Muscle of leg (tissue), 11 donors: Measurements from ENCODE around the gene ALDH1A2. TPM values are rescaled to one million over a fixed set of nuclear protein-coding genes. Genes with fewer than 3 reads are reported as not detected.
A peak's percentile ranks its signal among the peaks of the same experiment; 100 is the strongest.
"Not testable (repeated sequence)": the region's sequence is repeated elsewhere in the genome, so short reads cannot be mapped to it uniquely, and the experiment has no call there.

Experiments
- DNase-seq: peaks from one replicate; pipeline ENCODE4 v3.0.0; 2013
- H3K27ac ChIP-seq: one replicate; pipeline ENCODE4 v1.5.1; 2013; ENCODE audit warnings: mild to moderate bottlenecking, low read length, control low read depth
- H3K27me3 ChIP-seq: one replicate; pipeline ENCODE4 v1.6.1; 2013; ENCODE audit warnings: low read length; ENCODE audit not compliant: control insufficient read depth, insufficient read depth
- H3K36me3 ChIP-seq: one replicate; pipeline ENCODE4 v1.6.1; 2013; ENCODE audit warnings: low read length; ENCODE audit not compliant: control insufficient read depth, insufficient read depth
- H3K4me1 ChIP-seq: one replicate; pipeline ENCODE4 v1.6.1; 2013; ENCODE audit warnings: low read length; ENCODE audit not compliant: control insufficient read depth, insufficient read depth
- H3K4me3 ChIP-seq: one replicate; pipeline ENCODE4 v1.5.1; 2013; ENCODE audit warnings: low read length, control low read depth
- H3K9me3 ChIP-seq: replicated peaks from 2 replicates; pipeline ENCODE4 v1.6.1; 2013; ENCODE audit warnings: low read depth, low read length; ENCODE audit not compliant: control insufficient read depth
- WGBS: methylation state at CpG from one replicate; pipeline ENCODE4 v1.1.5; 2013; ENCODE audit warnings: missing lambda C conversion rate; ENCODE audit not compliant: insufficient coverage; 5-methylcytosine and 5-hydroxymethylcytosine counted together
- polyA plus RNA-seq, 8 donors: library from polyadenylated mRNA; unstranded; fragments of 120-200 nt; gene quantifications; one replicate each; pipeline versions ENCODE4 v1.2.1 to v1.2.3, GENCODE V29; 2013; ENCODE audit warnings: inconsistent platforms in 1 of 8, low replicate concordance in 1 of 8; ENCODE audit not compliant: insufficient read length in 8 of 8, insufficient read depth in 1 of 8
- total RNA-seq: library from RNA; stranded (reverse); fragments of 120-200 nt; gene quantifications from one replicate; pipeline ENCODE4 v1.2.4, GENCODE V29; 2013

The ALDH1A2 gene
- total and polyA plus RNA-seq, 9 donors = 22.3 to 55.3 (median 35.9) TPM

GRCh38 chr15:58010983-58011382 is 54.5 kb downstream of the ALDH1A2 start:
- Histone ChIP-seq H3K36me3 (no peaks in the 10 kb centered on the region), H3K27me3 (no peaks in the 10 kb centered on the region), H3K4me3 (no peak overlapping the region), H3K9me3 (peaks cover 3% of the 10 kb centered on the region), H3K27ac (no peak overlapping the region), H3K4me1 (no peaks in the 10 kb centered on the region)
- DNase-seq = peak; percentile 70
- WGBS = no CpG with 5 or more reads among the region's 2 CpGs

DNA sequence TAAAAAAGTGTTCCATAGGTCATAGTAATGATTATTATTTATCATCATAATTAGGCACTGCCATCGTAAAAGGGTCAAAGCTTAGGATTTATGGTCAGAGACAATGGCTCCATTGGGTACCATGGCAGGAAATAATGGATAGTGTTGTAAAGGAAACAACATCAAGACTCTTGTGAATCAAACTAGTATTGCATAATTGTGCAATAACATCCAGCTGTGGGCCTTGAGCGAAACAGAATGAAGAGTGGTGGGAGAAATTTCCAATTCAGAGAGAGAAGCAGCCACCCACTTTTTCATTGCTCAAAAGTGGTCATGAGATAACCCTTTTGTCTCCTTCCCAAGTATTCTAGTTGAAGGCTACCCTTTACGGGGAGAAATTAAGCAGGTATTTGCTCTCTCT is 61.7 kb downstream of the ALDH1A2 start:
- H3K9me3 ChIP-seq = peaks cover 4% of the 10 kb centered on the region
- H3K4me3 ChIP-seq = no peak overlapping the region
- H3K36me3 ChIP-seq = no peaks in the 10 kb centered on the region
- no CpG with 5 or more reads among the region's 3 CpGs for whole genome bisulfite sequencing
- no peak for DNase-seq
- H3K27me3 ChIP-seq = no peaks in the 10 kb centered on the region
- no peaks in the 10 kb centered on the region for H3K4me1 ChIP-seq
- H3K27ac ChIP-seq = no peak overlapping the region

GRCh38 chr15:58002338-58003126 is 63.0 kb downstream of the ALDH1A2 start:
- H3K4me1 ChIP-seq = no peaks in the 10 kb centered on the region
- no peaks in the 10 kb centered on the region for H3K27me3 ChIP-seq
- no peaks in the 10 kb centered on the region for H3K36me3 ChIP-seq
- no peak overlapping the region for H3K4me3 ChIP-seq
- H3K27ac ChIP-seq = no peak overlapping the region
- WGBS = no CpG with 5 or more reads among the region's 6 CpGs
- no peak for DNase-seq
- H3K9me3 ChIP-seq = peaks cover 5% of the 10 kb centered on the region

DNA sequence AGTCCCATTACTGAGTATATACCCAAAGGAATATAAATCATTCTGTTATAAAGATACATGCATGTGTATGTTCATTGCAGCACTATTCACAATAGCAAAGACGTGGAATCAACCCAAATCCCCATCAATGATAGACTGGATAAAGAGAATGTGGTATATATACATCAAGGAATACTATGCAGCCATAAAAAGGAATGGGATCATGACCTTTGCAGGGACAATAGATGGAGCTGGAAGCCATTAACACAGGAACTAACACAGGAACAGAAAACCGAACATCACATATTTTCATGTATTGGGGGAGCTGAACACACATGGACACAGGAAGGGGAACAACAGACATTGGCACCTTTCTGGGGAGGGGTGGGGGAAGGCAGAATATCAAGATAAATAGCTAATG is 65.8 kb downstream of the ALDH1A2 start:
- WGBS = no CpG with 5 or more reads among the region's 2 CpGs
- not testable (repeated sequence) for H3K27me3 ChIP-seq, H3K4me3 ChIP-seq, H3K4me1 ChIP-seq, H3K9me3 ChIP-seq, DNase-seq, H3K36me3 ChIP-seq, H3K27ac ChIP-seq

GRCh38 chr15:57996561-57996960 is 69.0 kb downstream of the ALDH1A2 start:
- H3K27me3 ChIP-seq = no peaks in the 10 kb centered on the region
- H3K4me1 ChIP-seq = no peaks in the 10 kb centered on the region
- no peak overlapping the region for H3K27ac ChIP-seq
- no peak for DNase-seq
- H3K4me3 ChIP-seq = no peak overlapping the region
- H3K36me3 ChIP-seq = no peaks in the 10 kb centered on the region
- WGBS = no CpG with 5 or more reads among the region's 1 CpG
- peaks cover 2% of the 10 kb centered on the region for H3K9me3 ChIP-seq

DNA sequence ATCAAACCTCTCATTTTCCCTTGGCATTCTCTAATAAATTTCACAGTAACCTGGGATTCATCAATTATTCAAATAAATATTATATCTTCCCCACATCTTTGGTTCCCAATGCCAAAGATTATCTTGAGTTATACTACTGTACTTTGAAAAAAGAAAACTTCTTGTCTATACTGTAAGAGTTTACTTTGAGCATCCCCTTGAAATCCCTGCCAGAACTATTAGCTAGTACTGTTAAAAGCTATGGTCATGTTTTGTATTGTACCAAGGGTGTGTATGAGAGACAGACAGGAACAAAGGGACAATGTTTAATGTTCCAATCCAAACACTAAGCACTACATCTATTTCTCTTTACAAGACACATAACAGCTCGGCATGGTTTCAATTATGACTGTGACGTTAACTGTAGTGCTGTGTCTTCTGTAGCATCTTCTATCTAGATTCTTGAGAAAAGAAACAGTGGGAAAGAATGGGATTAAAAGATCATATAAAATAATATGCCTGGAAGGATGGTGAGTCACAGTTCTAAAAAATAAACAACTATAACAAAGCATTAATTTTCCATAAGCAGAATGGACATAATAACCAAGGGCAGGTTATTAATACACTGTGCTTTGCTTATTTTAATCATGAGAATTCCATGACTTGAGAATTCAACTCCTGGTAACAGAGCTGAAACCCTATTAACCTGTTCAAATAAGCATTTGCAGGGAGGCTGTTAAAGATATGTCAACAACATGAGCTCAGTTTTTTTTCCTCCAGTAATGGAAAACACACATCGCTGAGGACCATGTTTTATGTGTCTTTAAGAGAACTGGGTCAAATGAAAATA is 71.1 kb downstream of the ALDH1A2 start:
- no peak overlapping the region for H3K27ac ChIP-seq
- H3K27me3 ChIP-seq = no peaks in the 10 kb centered on the region
- H3K4me1 ChIP-seq = no peaks in the 10 kb centered on the region
- WGBS = no CpG with 5 or more reads among the region's 3 CpGs
- H3K36me3 ChIP-seq = no peaks in the 10 kb centered on the region
- DNase-seq = peak; percentile 11
- no peak overlapping the region for H3K4me3 ChIP-seq
- H3K9me3 ChIP-seq = peaks cover 2% of the 10 kb centered on the region

DNA sequence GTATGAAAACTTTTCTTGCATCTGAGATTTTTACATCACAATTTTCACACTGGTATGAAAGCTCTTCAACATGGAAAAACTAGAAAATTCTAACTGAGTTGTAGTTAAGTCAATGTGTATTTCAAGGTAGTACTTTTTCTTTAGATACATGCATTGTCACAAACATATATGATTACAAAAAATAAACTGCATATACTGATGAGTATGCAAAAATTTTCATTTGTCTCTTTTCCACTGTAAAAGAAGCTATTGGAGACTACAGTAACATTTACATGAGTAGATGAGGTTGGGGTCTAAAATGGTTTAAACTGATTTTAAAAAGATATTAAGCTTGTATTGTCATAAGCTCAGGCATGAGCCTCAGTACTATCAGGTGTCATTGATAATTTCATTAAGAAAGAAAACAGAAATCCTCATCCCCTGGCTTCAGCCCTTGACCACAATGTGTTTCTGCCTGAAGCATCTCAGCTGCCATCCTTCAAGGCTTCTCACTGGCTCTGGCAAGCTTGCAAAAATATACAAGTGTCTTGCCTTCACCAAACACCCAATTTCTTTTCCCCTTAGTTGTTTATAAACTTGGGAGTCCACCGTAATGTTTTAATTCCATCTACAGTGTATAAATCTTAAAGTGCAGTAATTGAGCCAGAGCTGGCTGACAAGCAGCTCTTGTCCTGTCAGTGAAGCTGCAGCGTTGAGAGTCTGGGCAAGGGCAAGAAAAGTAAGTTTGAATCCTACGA is 71.9 kb downstream of the ALDH1A2 start:
- Histone ChIP-seq H3K36me3 (no peaks in the 10 kb centered on the region), H3K4me1 (no peaks in the 10 kb centered on the region), H3K9me3 (no peaks in the 10 kb centered on the region), H3K27me3 (no peaks in the 10 kb centered on the region), H3K27ac (no peak overlapping the region), H3K4me3 (no peak overlapping the region)
- no peak for DNase-seq
- WGBS = 17% methylated on average over 2 of the region's 3 CpGs

GRCh38 chr15:57992761-57993355 is 72.7 kb downstream of the ALDH1A2 start:
- DNase-seq = peak; percentile 11
- H3K36me3 ChIP-seq = no peaks in the 10 kb centered on the region
- no peaks in the 10 kb centered on the region for H3K4me1 ChIP-seq
- no peaks in the 10 kb centered on the region for H3K9me3 ChIP-seq
- H3K27ac ChIP-seq = no peak overlapping the region
- no peaks in the 10 kb centered on the region for H3K27me3 ChIP-seq
- no peak overlapping the region for H3K4me3 ChIP-seq
- 85% methylated on average over 4 of the region's 6 CpGs for WGBS

GRCh38 chr15:57973534-57973933 is 92.0 kb downstream of the ALDH1A2 start:
- Histone ChIP-seq H3K9me3 (no peaks in the 10 kb centered on the region), H3K4me3 (no peak overlapping the region), H3K4me1 (no peaks in the 10 kb centered on the region), H3K27me3 (no peaks in the 10 kb centered on the region), H3K36me3 (no peaks in the 10 kb centered on the region), H3K27ac (no peak overlapping the region)
- no peak for DNase-seq
- no CpG with 5 or more reads among the region's 3 CpGs for WGBS

DNA sequence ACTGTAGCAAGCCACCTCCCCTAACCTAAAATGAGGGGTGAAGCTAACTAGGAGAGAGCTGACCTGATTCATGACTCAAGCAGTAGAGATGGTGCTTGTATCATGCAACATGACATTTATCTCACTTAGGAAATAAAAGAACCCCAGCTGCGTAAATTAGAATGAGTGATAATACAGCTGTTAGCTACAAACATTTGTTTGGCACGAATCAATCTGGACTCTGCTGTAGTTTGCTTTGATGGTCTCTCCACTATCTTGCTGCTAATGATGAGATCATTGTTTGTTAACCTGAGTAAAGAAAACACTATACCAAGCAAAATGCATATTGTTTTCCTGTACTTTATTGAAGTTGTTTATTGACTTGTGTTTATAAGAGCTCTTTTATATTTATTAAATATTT is 92.6 kb downstream of the ALDH1A2 start:
- no peaks in the 10 kb centered on the region for H3K27me3 ChIP-seq
- no peak for DNase-seq
- no CpG with 5 or more reads among the region's 2 CpGs for WGBS

More for the DNA sequence above, 92.6 kb downstream of the ALDH1A2 start:
- H3K36me3 ChIP-seq = no peaks in the 10 kb centered on the region
- no peak overlapping the region for H3K4me3 ChIP-seq
- no peak overlapping the region for H3K27ac ChIP-seq
- H3K4me1 ChIP-seq = no peaks in the 10 kb centered on the region
- H3K9me3 ChIP-seq = no peaks in the 10 kb centered on the region
